Epithelial cell of prostate (primary cell): Measurements from ENCODE around the gene ZCCHC7.

Experiments
- DNase-seq: peaks from one replicate; pipeline ENCODE4 v3.0.0-alpha.2; 2011; ENCODE audit warnings: low read depth, low spot score
- H3K27ac ChIP-seq: fragments of 450-650 bp; 2 replicates; pipeline ENCODE4 v1.5.1; 2017; ENCODE audit warnings: mild to moderate bottlenecking

ZCCHC7 gene

DNA sequence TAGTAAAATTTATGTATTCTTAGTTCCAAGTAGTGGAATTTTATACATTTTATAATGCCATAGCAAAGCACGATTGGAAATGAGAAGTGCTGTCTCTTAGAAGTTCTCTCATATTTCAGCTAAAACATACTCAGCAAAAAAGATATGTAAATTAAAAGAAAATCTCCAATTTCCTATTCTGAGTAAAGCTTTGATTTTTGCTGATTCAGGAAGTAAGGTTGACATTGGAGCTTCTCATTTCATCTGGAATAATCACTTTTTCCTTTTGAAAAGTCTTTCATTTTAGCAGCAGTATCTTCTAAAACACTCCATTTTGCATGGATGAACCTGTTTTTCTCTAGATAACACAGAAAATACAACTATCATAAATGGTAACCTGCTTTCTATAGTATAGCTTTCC is 121.0 kb downstream of the ZCCHC7 start:
- DNase-seq, result no peak
- no peak overlapping the region for H3K27ac ChIP-seq

DNA sequence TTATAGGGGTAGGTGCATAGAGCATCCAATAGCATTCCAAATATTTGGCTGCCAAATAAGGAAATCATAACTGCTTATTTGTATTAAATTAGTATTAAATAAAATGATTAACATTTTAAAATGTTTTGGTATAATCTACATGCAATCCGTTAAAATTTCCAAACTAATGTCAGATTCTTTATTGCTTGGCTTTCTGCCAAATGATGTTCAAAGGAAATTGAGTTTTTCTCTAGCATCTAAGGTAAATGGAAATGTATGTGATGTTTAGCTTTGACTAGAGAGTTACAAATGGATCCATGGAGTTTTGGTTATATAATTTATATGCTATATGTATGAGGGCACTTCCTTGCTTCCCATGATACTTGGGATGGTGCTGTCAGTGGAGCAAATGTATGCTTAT is 121.7 kb downstream of the ZCCHC7 start:
- H3K27ac ChIP-seq, result no peak overlapping the region
- DNase-seq, result no peak

DNA sequence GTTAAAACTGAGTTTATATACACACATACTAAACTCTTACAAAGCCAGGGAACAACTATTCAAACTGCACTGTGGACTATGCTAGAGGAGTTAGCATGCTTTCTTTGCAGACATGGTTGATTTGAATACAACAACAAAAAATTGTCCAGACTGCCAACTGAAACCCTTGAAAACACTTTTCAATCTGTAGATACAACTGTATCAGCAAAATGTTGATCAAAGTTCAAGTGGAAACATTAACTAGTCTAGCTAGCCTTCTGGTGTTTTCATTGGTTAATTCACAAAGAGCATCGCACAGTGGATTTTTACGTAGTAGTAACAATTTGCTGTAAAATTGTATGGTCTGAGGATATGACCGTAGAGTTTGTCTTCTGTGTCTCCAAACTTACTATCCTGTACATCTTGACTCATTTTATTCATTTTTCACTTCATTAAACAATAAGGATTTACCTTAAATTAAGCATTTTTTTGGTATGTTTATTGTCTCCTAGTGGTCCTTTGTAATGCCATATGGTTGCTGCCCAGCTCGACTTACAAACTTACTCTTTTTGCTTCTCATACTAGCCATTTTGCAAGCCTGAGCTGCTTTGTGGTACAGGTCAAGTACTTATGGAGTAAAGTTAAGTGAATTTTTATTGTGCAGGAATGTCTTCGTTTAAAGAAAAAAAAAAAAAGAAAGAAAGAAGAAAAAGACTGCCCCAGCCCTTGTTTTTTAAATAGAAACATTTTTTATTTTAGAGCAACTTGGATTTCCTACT is 123.4 kb downstream of the ZCCHC7 start:
- no peak overlapping the region for H3K27ac ChIP-seq
- no peak for DNase-seq

DNA sequence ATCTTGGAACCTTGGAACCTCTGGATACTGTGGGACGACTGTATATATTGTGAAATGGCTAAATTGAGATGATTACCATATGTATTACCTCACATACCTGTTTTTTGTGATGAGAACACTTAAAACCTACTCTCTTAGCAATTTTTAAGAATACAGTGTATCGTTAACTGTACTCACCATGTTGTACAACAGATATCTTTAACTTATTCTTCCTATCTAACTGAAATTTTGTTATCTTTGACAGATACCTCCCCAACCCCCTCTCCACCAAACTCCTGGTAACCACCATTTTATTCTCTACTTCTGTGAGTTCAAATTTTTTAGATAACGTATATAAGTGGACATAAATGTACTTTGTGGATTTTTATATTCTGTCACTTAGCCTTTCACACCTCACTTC is 126.5 kb downstream of the ZCCHC7 start:
- DNase-seq, result no peak
- no peak overlapping the region for H3K27ac ChIP-seq

DNA sequence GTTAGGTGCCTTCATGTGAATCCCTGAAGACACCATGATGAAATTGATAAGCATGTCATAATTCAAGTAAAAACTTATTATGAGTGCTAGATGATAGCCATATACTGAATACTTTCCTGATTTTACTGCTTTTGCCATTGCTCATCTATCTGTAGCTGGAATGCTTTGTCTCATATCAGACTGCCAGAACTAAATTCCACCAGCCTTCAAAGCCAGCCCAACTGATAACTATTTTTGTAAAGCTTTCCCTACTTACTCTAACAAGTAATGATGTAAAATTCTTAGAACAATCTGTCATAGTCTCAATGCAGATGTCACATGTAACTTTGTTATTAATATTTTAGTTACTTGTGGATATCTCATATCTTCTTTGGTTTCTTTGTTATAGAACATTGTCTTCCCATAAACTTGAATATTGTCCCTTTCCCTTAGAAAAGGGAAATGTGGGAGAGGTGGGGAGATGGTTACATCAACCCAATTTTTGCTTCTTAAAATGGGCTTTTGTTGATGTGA is 128.3 kb downstream of the ZCCHC7 start:
- DNase-seq, result no peak

GRCh38 chr9:37251452-37251851 is 131.1 kb downstream of the ZCCHC7 start:
- H3K27ac ChIP-seq, result no peak overlapping the region
- no peak for DNase-seq

More for the DNA sequence above, 128.3 kb downstream of the ZCCHC7 start:
- no peak overlapping the region for H3K27ac ChIP-seq

- H3K27ac ChIP-seq, result no peak overlapping the region
- DNase-seq, result no peak
These were observed 133.1 kb downstream of the ZCCHC7 start for GRCh38 chr9:37253377-37253937.

DNA sequence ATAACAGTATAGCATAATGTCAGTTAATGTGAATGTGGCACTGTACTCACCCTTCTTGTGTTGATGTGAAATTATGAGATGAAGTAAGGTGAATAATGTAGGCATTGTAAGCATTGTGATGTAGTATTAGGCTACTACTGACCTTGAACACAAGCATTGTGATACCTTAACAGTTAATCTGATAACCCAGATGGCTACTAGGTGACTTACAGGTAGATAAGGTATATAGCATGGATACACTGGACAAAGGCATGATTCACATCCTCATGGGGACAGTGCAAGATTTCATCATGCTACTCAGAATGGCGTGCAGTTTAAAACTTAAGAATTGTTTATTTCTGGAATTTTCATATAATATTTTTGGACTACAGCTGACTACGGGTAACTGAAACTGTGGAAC is 134.8 kb downstream of the ZCCHC7 start:
- H3K27ac ChIP-seq, result no peak overlapping the region

GRCh38 chr9:37255944-37256862 is 135.8 kb downstream of the ZCCHC7 start:
- H3K27ac ChIP-seq, result no peak overlapping the region
- no peak for DNase-seq

More for the DNA sequence above, 134.8 kb downstream of the ZCCHC7 start:
- DNase-seq, result no peak

- DNase-seq, result no peak
These were observed 139.6 kb downstream of the ZCCHC7 start for GRCh38 chr9:37259951-37260350.

DNA sequence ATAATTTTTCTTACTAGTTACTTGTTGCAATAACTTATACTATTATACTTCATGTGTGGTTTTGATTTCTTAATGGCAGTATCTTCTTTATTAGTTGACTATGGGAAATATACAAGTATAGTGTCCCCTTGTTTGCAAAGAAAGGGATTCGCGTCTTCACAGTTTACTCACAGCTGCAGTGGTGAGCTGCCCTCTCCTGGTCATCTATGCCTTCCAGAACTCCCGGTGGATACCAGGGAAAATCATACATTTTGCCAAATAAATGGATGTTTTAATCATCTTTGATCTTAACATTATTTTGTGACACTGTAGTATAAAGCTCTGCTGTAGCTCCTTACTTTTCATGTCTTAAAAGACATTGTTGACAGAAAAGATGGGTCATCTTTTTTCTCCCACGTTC is 142.0 kb downstream of the ZCCHC7 start:
- H3K27ac ChIP-seq, result no peak overlapping the region
- no peak for DNase-seq

More at GRCh38 chr9:37259951-37260350, 139.6 kb downstream of the ZCCHC7 start:
- no peak overlapping the region for H3K27ac ChIP-seq

DNA sequence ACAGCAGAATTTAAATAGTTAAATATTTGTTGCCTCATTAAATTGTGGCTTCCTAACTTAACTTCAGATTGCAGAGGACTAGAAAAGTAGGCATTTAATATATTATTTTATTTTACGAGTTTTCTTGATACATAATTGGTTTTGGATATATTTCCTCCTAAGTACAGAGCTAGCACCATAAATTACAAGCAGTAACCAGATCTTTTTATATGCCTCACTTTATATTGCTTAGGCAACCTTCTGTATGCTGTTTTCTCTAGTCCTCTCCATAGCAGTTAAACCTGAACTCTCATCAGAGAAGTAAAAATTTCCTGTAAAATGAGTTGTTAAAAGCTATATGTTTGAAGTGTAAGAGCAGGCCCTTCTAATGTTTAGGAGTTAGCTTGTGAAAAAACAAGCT is 144.2 kb downstream of the ZCCHC7 start:
- H3K27ac ChIP-seq, result no peak overlapping the region
- DNase-seq, result no peak

GRCh38 chr9:37266630-37267029 is 146.3 kb downstream of the ZCCHC7 start:
- H3K27ac ChIP-seq, result no peak overlapping the region
- DNase-seq, result no peak

DNA sequence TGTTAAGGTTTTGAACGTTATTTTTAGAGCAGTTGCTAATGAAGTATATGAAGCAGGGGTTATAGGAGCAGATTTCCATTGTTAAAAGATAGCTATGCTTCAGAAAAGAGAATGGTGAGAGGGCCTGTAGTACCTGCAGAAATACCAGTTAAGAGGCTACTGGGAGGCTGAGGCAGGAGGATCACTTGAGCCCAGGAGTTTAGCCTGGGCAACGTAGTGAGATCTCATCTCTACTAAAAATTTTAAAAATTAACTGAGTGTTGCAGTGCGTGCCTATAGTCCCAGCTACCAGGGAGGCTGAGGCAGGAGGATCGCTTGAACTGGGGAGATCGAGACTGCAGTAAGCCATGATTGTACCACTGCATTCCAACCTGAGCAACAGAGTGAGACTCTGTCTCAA is 148.8 kb downstream of the ZCCHC7 start:
- H3K27ac ChIP-seq, result no peak overlapping the region
- DNase-seq, result no peak

DNA sequence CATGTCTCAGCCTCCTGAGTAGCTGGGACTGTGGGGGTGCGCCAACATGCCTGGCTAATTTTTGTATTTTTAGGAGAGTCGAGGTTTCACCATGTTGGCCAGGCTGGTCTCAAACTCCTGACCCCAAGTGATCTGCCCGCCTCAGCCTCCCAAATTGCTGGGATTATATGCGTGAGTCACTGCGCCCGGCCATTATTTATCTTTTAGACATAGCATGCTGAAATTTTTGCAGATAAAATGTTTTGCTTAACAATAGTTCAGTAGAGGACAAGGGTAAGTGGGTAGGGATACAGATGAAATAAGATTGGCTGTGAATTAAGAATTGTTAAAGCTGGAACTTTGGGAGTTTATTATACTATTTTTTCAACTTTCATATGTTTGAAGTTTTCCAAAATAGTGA is 151.3 kb downstream of the ZCCHC7 start:
- H3K27ac ChIP-seq, result no peak overlapping the region
- no peak for DNase-seq

GRCh38 chr9:37273595-37273994 is 153.2 kb downstream of the ZCCHC7 start:
- DNase-seq, result no peak
- no peak overlapping the region for H3K27ac ChIP-seq

DNA sequence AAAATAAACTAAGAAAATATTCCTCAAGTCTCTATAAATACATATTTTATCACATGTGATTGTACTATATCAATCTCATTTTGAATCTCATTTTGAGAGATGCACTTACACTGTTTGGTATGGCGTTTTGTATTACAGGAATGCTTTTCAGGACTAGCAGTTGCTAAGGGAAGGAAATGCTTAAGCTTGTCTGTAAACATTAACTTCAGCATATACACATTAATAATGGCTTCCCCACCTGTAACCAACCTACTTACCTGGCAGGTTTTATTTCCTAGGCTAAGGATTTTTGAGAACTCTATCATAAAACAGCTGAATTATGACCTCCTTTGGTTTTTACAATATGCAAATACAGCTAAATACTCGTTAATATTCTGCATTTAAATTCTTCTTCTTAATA is 161.2 kb downstream of the ZCCHC7 start:
- H3K27ac ChIP-seq, result no peak overlapping the region
- DNase-seq, result no peak

DNA sequence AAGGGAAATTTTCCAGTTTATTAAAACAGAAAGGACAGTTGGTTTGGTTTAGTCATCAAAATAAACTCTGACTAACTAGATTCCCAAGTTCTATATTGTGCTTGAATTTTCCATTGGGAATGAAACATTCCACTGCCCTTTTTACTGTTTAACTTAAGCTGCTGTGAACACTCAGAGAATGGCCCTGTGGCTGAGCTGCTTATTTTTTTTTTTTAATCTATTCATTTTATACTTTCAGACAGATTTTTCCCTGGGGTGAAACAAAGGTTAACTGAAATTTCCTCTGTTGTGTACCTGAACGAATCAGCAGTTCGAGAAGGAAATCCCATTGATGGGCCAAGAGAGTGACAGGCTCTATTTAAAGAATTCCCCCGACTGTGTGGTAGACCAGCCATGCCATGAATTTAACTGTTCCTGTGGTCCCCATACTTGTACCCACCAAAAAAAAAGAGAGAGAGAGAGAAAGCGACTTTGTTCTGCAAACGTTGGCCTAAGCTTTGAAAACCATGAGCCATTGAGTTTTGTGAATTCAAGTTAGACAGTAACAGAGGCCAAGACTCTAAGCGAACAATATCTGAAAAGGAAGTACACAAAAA is 163.5 kb downstream of the ZCCHC7 start:
- no peak overlapping the region for H3K27ac ChIP-seq

DNA sequence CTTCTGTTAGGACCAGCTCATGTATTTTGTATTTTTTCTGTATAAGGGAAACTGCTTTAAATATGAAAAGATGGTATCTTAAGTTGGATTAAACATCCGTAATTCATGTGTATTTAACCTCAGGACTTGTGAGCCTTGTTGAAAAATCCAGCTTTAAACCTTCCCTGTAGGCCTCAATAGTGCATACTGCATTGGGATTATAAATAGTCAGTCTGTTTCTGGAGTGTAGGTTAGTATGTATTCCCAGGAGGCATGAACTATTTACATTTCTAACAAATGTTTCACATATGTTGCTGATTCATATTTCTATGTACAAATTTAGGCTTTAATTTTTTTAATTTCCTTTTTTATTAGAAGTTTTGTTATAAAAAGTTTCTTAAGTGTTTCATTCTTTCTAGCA is 164.3 kb downstream of the ZCCHC7 start:
- no peak overlapping the region for H3K27ac ChIP-seq
- DNase-seq, result no peak

More for the DNA sequence above, 163.5 kb downstream of the ZCCHC7 start:
- DNase-seq, result no peak

DNA sequence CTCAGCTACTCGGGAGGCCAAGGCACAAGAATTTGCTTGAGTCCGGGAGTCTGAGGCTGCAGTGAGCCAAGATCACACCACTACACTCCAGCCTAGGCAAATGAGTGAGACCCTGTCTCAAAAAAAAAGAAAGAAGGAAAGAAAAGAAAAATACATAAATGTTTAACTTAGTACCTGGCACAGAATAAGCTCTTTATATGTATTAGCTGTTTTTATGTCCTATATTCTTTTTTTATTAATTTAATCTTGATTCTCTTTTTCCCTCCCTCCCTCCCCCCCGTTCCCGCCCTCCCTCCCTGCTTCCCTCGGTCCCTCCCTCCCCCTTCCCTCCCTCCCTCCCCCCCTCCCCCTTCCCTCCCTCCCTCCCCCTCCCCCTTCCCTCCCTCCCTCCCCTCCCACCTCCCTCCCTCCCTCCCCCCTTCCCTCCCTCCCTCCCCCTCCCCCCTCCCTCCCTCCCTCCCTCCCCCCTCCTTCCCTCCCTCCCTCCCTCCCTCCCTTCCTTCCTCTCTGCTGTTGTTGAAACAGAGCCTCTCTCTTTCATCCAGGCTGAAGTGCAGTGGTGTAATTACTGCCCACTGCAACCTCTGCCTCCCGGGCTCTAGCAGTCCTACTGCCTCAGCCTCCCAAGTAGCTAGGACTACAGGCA is 166.3 kb downstream of the ZCCHC7 start:
- no peak overlapping the region for H3K27ac ChIP-seq
- no peak for DNase-seq
